Adipose tissue (tissue), 3 donors: ENCODE data around the gene CORO6. TPM values are rescaled to one million over a fixed set of nuclear protein-coding genes. Genes with fewer than 3 reads are reported as not detected.

Experiments
- H3K27ac ChIP-seq: one replicate; pipeline ENCODE4 v1.5.1; 2013; ENCODE audit warnings: low read depth, low read length
- WGBS, 3 donors: extraction: QIAGEN DNeasy Blood & Tissue Kit; methylation state at CpG; one replicate each; pipeline ENCODE4 v1.1.7; 2013; 5-methylcytosine and 5-hydroxymethylcytosine counted together
- polyA plus RNA-seq, 3 donors: library from polyadenylated mRNA; stranded (reverse); fragments of 200-250 nt; gene quantifications; one replicate each; pipeline ENCODE4 v1.2.3, GENCODE V29; 2013
- donor health status: healthy with polysubstance abuse.
- donor health status: Bipolar disorder and iron deficiency.
- donor health status: healthy.

Gene CORO6
- polyA plus RNA-seq, 3 donors = 4.6 to 16.1 (median 13.6) TPM

DNA sequence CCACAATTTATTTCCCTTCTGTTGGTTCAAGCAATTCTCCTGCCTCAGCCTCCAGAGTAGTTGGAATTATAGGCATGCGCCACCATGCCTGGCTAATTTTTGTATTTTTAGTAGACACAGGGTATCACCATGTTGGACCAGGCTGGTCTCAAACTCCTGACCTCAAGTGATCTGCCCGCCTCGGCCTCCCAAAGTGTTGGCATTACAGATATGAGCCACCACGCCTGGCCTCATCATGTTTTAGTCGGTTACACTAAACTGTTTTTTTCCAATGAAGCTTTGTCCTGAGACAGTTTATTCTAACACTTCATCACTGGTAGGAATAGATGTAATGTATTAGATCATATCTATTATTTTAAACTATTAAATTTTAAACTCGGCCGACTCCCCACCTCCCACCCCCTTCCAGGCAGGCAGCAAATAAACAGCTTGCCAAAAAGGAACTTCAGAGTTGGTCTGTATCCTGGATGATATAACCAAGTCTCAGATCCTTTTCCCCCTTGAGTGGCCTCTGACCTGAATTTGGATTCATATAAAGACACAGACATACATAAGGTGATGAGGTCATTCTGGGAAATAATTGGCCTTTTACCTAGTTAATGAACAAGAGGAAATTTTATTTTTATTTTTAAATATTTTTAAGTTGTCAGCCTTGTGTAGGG lies 18.4 kb upstream of the CORO6 start:
- no peak overlapping the region for H3K27ac ChIP-seq
- 50 to 86% (median 57%) methylated on average over 7 of the region's 7 CpGs for whole genome bisulfite sequencing, 3 donors

DNA sequence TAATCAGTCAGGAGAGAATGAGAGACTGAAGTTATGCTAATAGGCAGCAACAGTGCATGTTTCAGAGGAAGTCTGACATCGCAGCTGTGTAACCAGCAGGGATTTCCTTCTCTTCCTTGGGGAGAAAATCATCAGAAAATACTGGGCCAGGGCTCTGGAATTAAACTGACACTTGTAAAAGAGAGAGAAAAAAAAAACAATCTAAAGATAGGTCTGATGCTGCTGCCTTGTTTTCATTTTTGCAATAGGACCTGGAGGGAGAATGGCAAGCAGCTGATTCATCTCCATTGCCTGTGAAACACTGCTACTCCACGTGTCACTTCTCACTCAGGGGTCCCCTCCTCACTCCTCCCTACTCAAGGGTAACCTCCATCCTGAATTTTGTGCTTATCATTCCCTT lies 17.7 kb upstream of the CORO6 start:
- H3K27ac ChIP-seq = no peak overlapping the region
- WGBS, 3 donors = 12 to 58% (median 16%) methylated on average over 2 of the region's 2 CpGs

DNA sequence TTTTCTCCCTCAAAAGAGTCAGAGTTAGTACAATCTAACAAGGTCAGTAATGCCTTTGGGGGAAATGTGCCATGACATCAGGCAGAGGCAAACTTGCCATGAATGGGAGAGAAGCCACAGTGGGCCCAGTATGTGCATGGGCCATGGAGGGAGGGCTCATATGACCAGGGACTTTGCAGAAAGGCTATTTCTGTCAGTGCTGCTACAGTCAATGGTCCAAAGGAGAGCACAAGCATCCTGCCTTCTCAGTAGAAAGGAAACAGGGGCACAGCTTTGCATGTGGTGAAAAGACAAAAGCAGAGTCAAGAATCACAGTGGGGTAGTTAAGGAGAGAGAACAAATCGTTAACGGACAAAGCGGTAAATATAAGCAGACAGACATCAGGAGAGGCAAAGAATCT lies 11.2 kb upstream of the CORO6 start:
- WGBS, 3 donors = 92 to 100% (median 93%) methylated on average over 3 of the region's 3 CpGs
- H3K27ac ChIP-seq = no peak overlapping the region

DNA sequence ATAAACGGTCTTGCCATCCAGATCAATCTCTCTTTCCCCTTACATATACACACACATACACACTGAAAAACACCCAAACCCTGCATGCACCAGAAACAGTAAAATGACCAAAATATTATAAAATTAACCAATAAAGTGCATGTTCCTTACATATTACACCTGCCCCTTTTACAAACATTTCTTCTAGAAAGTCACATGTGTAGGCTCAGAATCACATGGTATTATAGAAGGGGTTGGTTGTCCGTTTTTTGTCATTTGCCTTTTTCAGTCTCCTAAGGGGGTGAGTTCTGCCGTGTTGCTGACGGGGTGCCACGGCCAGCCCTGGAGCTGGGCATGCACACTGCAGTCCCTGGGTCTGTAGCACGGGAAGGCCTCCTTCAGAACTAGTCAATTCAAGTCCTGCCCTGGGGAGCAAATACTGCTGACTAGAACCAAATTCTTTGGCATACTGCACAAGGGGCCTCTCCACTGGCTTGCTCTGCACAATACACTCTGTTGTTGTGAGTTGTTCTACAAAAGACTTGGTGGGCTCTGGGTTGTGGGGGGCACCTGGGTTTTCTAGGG lies 8.0 kb upstream of the CORO6 start:
- 77 to 87% (median 83%) methylated on average over 6 of the region's 6 CpGs for WGBS, 3 donors
- H3K27ac ChIP-seq = no peak overlapping the region

DNA sequence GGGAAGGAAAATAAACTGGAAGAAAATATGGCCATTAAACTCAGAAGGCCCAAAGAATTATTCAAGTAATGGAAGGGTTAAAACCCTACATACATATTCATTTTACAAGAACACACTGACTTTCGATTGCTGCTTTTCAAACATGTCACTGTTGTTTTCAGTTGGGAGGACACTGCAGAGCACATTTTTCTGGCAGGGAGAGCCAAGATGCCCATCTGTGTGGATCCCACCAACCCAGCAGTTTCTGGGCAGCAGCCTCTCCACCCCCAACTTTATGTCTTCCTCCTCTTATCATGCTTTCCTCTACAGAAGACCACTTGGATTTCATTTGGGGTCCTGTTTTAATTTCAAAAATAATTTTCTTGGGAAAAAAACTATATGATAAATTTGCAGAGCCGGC lies 7.1 kb upstream of the CORO6 start:
- WGBS, 3 donors = 61 to 83% (median 72%) methylated on average over 2 of the region's 2 CpGs
- no peak overlapping the region for H3K27ac ChIP-seq

DNA sequence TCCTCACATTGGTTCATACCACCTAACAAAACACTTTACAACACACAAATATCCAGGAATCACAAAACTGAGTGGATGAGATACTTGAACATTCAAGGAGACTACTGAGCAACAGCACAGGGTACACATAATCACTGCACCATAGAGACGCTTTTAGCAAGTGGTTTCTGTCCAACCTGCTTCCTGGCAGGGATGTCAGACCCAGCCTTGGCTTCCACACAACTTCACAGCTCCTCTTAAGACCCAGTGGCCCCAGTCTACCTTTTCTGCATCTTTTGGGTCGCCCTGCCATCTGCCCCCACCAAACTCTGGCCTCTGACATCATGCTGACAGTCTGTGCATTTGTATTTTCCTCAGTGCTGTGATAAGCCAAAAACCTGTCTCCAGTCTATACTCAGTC lies 5.9 kb upstream of the CORO6 start:
- no peak overlapping the region for H3K27ac ChIP-seq

DNA sequence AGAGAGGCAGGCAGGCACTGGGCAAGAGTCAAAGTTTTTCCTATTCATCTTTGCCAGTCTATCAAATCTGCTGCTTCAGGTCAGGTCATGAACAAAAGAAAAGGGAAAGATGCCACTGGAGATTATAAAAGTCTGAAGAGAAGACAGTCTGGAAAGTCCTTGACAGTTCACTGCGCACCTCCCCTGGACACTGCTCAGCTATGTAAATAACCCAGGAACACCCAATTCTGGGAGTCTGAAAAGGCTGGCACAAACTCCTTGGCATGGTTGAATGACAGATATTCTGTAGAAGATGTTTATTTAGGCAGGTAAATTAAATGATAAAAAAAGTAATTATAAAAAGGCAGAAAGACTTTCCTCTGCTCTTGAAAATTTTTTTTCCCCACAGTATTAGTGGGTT lies 5.2 kb upstream of the CORO6 start:
- H3K27ac ChIP-seq = no peak overlapping the region

More for the DNA sequence above, 5.9 kb upstream of the CORO6 start:
- WGBS, 3 donors = 90 to 94% (median 92%) methylated on average over 2 of the region's 2 CpGs

DNA sequence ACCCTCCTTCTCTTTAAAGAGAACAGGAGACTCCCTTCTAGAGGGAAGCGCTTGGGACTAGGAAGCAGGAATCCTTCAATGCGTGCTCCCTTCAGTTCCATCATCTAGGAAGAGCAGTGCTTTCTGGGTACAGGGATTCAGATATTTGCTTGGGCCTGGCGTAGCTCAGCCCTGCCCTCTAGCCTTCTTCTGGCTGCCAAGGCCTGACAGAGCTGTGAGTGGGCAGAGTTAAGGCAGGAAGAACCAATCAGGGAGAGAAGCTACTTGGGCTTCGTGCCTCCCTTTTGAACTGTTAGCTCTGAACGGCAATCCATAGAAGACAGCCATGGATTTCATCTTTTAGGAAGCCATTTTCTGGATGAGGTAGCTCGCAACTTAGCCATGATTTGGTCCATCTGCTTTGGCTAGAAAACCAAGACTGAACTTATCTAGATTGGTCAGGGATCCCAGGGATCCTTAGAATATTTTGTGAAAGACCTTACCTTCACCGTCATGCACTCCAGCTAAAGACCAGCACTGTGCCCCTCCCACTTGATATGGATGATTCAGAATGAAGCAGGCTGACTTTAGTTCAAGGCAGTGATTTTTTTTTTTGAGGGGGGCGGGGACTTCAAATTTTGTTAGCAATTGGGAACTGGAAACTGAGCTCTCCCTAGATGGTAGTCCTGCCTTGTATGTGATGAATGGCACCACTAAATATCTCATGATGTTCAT lies 2.5 kb upstream of the CORO6 start:
- no peak overlapping the region for H3K27ac ChIP-seq
- 79 to 89% (median 80%) methylated on average over 8 of the region's 8 CpGs for WGBS, 3 donors

More for the DNA sequence above, 5.2 kb upstream of the CORO6 start:
- 69 to 95% (median 91%) methylated on average over 1 of the region's 1 CpG for WGBS, 3 donors

DNA sequence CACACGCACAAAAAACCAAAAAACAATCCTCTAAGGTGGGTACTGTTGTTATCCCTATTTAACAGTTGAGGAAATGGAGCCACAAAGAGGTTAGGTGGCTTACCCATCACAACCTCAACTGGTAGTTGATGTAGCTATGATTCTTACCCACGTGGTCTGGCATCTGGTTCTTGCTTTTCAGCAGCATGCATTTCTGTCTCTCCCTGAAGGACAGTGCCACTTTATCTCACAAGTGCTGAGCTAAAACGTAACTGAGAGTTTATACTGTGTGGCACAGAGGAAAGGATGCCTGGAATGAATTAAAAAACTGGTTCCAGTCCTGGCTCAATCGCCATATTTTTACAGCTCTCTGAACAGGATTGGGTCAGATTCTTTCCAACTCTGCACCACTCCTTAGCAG lies 1.9 kb upstream of the CORO6 start:
- H3K27ac ChIP-seq = no peak overlapping the region
- WGBS, 3 donors = 74 to 84% (median 81%) methylated on average over 4 of the region's 4 CpGs

DNA sequence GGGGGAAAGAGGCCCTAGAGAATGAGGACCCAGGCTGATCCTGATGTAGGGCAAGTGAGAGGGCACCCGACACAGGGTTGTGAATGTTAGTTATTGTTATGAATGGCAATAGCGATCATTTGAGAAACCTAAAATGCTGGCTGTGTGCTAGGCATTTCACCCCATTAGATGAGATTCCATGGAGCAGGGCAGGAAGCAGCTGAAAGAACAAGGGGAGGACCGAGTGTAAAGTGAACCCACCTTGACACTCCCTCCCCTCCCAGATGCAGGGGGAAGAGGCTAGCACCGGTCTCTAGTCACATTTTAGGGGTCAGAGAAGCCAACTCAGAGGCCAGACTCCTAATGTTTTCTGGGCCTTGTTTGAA lies 553 bp upstream of the CORO6 start:
- no peak overlapping the region for H3K27ac ChIP-seq
- 49 to 59% (median 50%) methylated on average over 4 of the region's 4 CpGs for WGBS, 3 donors

DNA sequence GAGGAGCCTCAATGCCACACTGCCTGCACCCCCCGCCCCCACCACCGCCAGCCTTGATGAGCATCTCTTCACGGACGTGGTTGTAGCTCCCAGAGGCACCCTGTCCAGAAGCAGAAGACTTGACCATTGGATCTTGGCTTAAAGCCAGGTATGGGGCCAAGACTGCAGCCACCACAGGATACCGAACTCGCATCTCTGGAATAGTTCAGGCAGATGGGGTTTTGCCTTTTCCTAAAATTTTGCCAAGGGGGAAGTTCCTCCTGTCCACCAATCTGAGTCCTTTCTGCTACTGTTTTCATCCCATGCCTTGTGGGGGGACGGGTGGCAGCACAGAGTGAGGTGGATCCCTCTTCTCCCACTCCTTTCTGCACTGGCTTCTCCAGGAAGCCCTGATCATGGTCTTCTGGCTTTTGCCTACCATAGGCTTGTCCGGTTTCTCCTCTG lies 939 bp downstream of the CORO6 start:
- no peak overlapping the region for H3K27ac ChIP-seq
- WGBS, 3 donors = 76 to 89% (median 82%) methylated on average over 8 of the region's 8 CpGs

DNA sequence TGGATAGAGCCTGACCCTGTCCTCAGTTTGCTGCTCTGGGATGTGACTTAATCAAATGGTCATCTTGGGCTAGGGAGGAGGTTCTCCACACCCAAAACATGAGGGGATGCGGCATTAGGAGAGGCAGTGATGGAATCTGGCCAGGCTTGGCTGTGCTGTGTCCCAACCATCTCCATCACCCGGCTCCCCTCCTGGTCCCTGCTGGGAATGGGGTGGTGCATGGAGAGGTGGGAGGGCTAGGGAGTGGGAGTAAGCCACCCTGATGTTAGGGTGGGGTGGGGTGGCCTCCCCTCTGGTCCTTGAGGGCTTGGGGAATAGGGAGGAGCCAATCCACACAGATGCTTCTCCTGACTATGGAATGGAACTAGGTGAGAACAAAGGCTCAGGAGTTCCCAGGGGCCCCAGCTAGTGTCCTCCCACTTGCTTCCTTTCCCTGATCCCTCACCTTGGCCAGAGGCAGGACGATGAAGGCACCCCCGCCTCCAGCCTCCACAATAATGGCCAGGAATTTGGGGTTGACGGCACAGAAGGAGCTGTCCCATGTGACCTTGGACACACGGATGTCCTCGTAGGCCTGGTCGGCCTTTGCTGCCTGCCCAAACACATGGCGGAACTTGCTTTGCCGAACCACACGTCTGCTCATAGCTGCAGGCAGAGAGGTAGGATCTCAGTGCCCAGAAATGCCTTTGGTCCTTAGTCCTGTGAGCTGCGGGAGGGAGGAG lies 1.8 kb downstream of the CORO6 start:
- 95 to 97% (median 95%) methylated on average over 12 of the region's 12 CpGs for WGBS, 3 donors
- H3K27ac ChIP-seq = no peak overlapping the region

DNA sequence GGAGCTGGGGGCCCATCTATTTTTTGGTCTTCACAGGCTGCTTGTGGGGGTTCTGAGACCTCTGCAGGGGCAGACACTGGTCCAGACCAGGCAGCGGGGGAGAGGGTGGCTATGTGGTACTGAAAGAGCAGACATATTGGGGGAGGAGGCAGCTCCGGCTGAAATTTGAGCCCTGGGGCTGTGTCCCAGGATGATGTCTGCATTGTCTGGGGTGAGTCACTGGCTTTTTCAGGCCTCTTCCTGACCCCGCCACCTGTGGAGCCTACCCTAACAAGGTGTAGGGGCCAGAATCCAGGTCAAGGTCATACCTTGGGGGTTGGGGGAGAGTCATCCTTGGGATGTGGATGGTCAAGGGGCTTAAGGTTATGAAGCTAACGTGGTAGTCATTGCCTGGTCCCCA lies 2.4 kb downstream of the CORO6 start:
- 94 to 95% (median 94%) methylated on average over 4 of the region's 4 CpGs for WGBS, 3 donors
- H3K27ac ChIP-seq = no peak overlapping the region

DNA sequence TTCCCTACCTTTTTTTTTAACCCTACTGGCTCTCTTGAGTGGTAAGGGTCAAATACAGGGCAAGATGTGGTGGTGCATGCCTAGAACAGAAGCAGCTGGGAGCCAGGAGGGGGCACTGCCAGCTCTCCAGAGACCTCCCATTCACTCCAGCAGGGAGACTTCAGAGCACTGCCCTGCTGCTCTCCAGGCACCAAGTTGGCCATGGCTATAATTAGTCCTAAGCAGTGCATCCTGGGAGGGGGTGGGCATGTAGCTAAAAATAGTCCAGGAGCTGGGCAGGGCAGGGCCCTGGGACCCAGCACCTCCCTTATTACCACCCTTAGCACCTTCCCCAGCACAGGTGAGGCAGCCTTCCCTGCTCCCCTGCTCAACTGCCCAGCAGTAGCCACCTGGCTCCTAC lies 3.5 kb downstream of the CORO6 start:
- H3K27ac ChIP-seq = no peak overlapping the region

DNA sequence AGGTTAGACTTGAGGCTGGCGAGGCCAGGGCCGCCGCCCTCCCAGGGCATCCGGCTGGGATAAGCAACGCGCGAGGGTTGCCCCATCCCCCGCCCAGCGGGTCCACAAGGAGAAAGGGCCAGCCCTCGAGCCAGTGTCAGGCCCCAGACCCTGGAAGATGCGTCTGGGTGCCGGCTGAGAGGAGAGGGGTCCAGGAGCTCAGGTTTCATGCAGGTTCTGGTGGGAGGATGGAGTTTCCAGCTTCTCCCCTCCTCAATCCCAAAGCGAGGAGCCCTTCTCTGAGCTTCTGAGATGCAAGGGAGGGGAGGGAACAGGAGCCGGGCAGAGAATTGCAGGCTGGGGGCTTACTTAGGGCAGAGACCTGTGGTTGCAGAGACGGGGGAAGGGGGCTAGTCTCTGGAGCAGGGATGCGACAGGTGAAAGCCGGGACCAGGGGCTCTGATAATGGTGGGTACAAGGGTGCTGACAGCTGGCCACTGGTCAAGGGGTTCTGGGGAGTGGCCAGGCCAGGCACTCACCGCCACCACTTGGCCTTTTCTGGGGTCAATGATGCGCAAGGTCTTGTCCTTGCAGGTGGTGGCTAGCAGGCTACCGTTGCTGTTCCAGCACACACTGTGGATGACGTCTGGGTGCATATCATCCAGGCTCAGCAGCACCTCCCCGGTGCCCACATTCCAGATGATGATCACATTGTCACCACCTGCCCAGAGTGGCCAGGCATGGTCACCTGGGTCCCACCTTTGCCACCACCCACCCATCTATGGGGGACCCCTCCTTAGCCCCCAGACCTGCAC lies 4.2 kb downstream of the CORO6 start:
- no peak overlapping the region for H3K27ac ChIP-seq
- WGBS, 3 donors = 36 to 58% (median 47%) methylated on average over 21 to 22 of the region's 22 CpGs

DNA sequence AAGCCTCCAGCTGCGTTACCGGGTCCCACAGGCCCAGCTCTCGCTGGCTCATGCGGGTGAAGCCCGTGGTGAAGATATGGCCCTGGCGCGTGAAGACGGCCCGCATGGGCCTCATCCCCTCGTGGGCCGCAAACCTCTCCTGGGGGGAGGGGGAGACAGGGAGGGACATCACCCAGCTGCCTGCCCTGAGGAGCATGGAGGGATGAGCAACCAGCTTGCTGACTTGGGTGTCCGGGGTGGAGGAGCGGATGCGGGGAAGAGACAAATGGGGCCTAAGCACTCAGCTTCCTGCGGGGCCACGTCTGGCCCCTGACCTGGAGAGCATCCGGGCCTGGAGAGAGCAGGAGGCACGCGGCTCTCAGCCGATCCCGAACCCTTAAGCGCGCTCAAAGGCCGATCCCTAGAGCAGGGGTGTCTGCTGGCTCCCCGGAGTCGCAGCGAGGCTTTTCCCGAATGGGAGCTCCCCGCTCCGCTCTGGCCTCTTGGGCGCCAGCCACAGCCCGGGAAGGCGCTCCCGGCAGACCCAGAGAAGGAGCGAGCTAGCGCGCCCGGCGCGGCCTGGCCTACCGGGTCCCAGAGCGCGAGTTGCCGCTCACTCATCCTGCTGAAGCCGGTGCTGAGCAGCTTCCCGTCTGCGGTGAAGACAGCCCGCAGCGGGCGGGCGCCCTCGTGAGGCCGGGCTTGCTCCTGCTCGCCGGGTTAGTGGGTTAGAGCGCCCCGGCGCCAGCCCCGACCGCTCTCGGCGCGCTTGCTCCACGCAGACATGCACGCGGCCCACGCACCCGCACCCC lies 5.0 kb downstream of the CORO6 start:
- 6 to 10% (median 7%) methylated on average over 61 to 68 of the region's 68 CpGs for WGBS, 3 donors
- no peak overlapping the region for H3K27ac ChIP-seq

DNA sequence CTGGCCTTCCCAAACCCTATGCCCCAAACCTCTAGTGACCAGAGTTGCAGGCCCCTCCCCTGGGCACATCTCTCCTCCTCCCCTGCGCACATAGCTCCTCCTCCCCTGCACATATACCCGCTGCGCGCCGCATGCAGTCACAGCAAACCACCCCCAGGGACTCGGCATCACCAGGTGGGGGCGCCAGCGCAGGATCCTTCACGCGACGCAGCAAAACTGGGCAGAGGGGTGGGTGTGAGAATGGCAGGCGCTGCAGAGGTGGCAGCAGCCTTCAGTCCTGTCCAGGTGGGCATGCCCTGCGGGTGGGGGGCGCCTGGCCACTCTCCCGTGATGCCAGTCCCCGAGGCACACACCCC lies 5.6 kb downstream of the CORO6 start:
- H3K27ac ChIP-seq = no peak overlapping the region
- 4 to 13% (median 5%) methylated on average over 12 to 16 of the region's 16 CpGs for WGBS, 3 donors
